DMS79 treated with DMSO at 0.1 percent for 48 hours (cell line): ENCODE results near the gene DISC1.

Experiments
- DNase-seq: peaks from one replicate; lab custom pipeline; 2025; lab: John Stamatoyannopoulos, UW

Gene DISC1

DNA sequence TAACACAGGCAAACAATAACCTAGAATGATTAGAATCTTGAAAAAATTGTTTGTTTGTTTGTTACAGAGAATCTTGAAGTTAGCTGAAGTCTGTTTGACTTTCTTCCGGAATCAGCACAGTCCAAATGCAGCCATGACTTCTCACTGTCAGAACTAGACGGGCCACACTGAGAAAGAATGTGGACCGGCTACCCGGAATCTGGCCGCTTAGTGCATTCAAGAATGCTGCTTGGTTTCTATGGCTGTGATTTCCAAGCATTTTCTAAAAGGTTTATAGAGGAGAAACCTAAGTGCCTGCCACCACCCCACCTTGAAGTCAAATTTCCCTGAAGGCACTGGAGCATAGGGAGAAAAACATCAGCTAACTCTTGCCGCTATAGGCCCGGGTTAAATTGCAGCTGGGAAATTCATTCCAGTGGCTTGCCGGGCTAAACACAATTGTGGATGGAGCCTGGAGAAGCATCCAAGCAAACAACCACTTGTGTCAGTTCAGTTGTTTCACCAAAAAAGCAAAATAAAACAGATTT is 231.1 kb downstream of the DISC1 start:
- DNase-seq: no peak

DNA sequence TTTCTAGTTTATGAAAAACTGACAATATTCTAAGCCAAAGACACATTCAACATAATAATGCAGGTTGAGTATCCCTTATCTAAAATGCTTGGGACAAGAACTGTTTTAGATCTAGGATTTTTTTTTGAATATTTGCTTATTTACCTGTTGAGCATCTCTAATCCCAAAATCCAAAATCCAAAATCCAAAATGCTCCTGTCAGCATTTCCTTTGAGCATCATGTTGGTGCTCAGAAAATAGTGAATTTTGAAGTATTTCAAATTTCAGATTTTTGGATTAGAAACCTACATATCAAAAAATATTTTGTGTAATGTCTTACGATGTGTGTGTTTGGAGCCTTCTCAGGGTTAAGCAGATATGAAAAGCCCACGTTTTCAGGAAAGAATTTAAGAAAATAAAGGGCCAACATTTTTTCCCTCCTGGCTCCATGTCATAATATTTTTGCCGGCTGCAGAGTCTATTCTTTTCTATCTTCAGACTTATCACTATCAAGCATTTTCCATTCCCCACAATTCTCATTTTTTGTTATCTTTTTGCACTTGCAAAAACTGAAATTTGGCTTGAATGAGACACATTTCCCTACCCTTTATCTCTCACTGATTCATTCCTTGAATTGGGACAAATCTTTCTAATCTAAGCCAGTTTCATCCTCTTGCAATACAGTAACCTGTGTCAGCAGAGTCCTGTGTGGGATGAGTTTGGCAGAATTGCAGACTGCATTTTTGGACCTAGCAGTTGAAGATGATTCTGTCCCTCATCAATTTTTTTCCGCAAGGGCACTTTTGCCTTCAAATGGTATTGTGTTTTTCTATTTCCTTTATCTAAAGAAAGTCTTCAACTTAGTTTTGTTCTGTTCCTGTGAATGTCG is 233.9 kb downstream of the DISC1 start:
- no peak for DNase-seq

DNA sequence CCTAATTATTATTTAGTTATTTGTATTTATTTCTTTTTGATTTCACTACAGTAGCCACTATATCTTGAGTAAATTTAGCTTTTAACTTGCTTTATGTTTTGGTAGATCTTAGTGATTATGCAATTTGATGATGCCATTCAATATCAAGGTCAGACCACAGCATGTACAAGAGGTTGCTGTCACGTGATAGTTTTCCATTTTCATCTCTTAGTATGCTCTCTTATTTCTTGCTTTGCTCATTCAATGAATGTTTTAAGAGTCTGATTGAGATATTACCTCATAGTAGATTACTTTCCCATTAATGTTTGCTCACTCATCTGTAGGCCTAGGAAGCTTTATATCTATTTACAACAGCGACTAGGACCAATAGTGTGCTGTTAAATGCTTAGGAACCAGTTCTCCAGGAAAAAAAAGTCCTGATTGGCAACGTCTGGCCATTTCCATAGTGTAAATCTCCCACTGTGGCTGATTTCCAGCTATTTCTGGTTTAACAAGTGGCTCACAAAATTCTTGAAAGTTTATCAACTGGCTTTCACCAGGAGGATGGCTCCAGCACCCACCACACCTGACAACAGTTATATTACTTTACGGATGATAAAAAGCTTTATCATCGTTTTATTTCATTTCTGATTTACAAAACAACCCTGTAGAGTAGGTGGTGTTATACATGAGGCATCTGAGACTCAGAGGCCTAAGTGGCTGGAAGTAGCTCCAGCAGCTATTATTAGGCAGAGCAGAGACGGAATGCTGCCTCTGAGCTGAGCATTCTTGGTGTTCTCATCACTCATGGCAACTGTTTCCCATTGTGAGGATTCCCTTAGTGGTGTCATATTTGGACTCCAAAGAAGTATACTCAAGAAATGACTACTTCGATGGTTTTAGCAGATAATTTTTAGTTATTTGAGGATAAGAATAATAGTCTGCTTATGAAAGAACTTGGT is 235.2 kb downstream of the DISC1 start:
- DNase-seq: no peak

DNA sequence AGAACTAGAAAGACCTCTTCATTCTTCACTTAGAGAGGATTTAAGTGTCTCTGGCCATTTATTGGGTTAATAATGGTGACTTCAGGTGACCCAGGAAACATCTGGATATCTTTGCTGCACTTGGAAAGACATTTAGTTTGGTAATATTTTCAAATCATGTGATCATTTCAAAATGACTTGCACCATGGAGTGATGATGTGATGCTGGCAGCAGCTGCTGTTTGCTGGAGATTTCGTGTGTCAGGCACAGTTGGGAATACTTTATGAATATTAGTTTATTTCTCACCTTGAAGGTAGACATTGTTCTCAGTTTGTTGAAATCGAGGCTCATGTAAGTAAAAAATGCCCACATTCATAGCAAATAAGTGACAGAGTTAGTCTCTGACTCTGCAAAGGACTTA is 236.0 kb downstream of the DISC1 start:
- DNase-seq: no peak

DNA sequence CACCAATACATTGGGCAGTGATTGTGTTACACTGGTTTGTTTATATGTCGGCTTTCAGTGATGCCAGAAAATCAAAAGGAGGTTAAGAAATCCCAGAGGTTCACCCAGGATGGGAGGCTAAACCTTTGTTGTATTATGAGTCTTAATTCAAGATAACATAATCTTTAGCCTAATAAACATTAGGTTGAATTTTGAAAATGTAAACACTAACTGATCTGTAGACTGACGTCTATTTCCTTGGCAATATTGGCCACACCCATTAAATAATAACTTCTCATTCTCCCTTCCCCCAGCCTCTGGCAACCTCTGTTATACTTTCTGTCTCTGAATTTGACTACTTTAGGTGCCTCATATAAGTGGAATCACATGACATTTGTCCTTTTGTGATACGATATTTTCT is 238.7 kb downstream of the DISC1 start:
- DNase-seq: no peak

DNA sequence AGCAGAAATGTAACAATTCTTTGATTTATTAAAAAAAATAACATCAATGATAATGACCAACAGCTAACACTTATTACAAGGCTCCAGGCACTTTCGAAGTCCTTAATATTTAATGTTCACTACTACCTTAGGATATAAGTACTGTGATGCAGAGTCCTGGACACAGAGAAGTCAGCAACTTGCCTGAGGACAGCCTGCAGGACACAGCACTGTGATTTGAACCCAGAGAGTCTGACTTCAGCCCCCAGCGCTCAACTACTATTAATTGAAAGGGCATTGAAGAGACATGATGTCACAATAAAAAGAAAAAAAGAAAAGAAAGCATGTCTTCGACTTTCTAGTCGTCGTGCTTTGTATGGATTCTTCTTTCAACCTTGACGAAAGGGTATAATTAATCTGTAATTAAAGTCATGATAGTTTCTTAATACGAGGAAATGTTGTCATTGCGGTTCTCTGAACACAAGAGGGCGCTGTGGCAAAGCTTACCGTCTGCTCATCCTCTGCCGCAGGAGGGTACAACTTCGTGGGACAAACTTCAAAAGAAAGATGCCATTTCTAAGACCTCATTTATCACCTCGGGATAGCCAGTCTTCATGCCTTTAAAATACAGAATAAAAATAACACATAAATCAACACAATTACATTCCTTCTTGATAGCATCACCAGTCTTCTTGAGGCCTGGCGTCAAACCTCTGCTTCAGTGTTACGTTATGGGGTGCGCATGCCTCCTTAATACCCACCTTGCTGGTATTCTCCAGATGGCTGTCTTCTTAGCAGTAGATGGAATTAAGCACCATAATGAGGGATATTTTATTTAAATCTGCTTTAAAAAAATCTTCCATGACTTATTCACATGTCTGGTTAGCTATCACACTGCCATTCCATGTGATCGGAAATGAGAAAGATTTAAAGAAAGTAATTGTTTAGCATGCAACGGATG is 240.1 kb downstream of the DISC1 start:
- DNase-seq: peak; percentile 81

DNA sequence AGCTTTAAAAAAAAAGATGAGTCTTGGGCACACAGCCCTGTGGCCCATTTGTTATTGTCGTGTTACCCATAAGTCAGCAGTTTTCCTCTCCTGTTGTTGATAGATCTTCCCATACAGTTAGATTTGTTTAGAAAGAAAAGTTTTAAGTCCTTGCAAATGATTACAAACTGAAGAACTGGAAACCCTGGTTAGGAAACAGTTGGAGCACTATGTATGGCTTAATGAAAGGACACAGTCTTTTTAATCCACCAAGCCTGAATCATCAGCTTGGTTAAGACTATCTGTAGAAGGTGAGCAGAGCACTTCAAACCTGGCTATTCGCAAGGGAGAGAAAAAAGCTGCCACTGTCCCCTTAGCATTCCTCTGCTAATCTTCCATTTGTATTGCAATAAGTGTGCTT is 241.0 kb downstream of the DISC1 start:
- no peak for DNase-seq

DNA sequence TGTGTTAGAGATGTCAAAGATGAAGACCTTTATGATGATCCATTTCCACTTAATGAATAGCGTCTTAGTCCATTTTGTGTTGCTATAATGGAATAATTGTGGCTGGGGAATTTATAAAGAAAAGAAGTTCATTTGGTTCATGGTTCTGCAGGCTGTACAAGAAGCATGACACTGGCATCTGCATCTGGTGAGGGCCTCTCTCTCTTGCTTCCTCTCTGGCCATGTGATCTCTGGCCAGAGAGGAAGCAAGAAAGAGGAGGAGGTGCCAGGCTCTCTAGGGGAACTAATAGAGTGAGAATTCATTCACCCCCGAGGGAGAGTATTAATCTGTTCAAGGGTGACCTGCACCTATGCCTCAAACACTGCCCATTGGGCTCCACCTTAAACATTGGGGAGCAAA is 242.8 kb downstream of the DISC1 start:
- DNase-seq: no peak

DNA sequence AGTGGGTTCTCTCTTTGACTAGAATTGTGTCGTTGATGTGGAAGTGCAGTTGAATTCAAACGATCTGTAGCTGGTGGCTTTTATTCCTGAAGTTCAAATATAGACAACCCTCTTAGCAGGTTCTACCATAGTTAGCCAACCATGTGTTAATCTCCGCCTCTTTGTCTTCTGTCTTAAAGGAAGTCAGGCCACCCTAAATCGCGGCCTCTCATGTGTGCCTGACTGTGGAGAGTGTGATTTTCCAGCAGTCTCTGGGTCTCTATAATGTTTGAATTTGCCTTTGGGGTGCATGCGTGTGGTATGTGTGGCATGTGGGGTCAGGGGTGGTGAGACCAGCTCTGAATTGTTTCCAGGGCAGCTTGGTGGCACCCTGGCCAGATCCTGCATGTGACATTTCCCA is 244.9 kb downstream of the DISC1 start:
- DNase-seq: no peak

DNA sequence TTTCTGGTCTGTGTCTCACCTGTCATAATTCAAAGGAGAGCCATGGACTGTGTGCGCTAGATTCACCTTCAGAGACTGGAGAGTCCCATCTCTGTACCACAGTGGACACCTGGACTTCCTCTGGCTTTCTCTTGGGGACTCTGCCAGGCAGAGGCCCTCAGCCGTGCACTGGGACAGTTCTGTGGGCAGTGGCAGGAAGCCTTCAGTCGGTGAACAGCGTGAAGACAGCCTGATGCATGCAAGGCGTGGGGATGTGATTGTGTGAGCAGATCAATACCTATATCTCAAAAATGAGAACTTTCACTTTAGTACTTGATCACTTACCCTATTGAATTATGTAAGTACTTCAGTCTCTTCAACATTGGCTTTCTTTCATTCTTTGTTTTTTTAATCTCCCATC is 245.3 kb downstream of the DISC1 start:
- no peak for DNase-seq

DNA sequence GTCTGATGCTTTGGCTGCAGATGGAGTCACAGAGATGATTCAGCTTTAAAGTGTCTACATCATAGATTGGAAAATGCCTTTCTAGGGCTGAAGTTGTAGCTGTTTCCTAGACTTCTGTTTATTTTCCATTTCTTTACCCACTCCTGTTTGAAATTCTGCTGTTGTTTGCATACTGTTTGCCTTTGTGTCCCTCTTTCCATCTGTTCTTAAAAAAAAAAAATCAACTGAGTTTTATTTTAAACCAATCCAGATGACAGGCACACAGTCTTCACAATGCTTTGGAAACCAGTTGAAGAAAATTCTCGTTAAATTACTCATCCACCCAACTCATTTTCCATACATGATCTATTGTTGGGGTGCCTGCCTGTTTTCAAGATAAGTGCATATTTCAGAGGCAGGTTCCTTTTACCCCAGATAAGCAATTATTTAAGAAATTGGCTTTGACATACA is 245.9 kb downstream of the DISC1 start:
- DNase-seq: no peak

DNA sequence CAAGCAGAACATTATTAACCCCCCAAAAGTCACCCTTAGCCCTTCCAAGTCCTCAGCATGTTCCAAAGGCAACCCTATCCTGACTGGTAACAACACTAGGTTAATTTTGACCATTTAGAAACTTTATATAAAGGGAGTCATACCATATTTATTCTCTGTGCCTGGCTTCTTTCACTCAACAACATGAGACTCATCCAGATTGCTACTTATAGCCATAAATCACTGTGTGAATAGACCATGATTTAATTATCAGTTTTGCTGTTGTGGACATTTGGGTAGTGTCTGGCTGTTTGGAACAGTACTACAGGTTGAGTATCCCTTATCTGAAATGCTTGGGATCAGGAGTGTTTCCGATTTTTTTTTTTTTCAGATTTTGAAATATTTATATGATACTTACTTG is 252.1 kb downstream of the DISC1 start:
- DNase-seq: no peak

DNA sequence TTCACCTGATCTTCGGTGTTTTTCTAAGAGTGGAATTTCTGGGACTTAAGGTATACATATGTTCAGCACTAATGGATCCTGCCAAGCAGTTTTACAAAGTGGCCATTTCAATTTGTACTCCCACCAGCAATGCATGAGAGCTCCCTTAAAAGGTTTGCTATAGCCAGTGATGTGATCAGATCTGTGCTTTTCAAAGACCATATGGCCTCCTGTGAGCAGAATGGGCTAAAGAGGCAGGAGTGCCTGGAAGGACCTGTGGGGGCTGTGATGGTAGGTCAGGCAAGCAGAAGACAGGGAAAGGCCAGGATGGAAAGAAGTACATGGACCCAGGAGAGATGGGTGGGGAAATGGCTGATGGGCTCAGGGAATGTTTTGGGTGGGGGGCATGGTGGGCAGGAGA is 252.7 kb downstream of the DISC1 start:
- DNase-seq: no peak

DNA sequence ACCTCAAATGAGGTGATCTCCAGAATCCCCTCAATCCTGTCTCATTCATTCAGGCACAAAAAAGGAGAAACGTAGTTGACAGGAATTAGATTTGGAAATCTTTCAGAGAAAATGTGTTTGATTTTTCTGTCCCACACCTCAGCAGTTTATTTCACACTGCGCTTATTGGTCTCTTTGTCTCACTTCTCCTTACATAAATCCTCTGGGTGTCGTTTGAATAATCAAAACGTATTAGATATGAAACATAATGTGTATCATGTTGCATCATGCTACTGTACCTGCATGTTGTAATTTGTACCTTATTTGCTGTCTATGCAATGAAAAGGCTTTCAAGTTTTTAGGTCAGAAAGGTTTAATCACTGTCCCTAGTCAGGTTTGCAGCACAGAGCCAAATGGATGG is 255.7 kb downstream of the DISC1 start:
- DNase-seq: no peak

DNA sequence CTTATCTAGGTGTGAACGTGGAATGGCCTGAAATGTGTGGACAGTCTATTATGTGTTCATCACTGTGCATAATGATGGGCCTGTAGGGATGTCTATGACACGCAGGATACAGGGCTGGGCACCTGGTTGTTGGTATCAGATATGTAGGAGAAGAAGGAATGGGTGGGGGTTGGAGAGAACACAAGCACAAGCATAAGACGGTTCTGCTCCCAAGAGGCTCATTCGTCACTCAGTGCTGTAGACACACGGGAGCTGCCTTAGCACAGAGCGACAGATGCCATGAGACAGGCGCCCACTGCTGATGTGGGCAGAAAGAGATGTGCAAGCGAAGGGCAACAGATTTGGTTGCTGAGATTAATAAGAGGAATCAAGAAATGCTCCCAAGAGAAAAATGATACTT is 256.2 kb downstream of the DISC1 start:
- no peak for DNase-seq

DNA sequence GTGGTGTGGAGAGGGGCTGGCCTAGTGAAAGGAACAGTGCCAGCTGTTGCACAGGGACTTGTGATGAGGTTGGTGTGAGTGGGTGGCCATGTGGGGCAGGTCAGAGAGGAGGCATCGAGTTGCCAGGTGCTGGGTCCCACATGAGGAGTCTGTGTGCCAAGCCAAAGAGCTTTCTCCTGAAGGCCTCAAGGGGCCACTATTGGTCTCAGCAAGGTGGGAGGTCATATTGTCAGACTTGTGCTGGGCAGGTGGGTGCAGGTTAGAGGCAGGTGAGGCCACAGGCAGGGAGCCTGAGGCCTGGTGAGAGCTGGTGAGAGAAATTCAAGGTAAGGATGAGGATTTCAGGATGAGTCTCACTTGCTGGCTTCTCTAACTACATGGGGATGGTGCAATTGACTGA is 256.8 kb downstream of the DISC1 start:
- no peak for DNase-seq

DNA sequence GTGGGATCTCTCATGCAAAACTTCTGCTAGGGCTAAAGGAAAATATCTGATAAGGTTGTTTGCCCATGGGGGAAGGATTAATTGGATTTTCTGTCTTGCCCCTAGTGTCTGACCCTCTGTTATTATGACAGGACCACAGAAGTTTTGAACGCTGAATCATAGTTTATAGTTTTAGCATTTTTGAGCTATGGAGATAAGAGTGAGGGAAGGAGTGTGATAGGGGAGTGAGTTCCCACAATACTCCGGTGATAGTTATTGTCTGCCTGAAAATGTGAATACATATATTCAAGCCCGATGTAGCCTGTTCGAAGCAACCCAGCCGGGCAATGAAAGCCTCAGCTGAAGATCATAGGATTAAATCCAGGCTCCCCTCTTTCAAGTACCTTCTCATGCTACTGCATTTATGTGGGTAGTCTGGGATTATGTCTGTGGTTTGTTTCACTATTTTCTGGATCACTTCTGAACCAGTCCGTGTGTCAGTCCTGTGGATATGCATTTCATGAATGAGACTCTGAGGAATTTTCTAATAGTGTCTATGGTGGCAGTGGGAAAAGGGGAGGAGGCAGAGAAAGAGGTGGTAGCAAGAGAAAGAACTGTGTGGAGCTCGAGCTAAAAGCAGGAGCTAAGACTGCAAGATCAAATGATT is 258.7 kb downstream of the DISC1 start:
- DNase-seq: no peak

DNA sequence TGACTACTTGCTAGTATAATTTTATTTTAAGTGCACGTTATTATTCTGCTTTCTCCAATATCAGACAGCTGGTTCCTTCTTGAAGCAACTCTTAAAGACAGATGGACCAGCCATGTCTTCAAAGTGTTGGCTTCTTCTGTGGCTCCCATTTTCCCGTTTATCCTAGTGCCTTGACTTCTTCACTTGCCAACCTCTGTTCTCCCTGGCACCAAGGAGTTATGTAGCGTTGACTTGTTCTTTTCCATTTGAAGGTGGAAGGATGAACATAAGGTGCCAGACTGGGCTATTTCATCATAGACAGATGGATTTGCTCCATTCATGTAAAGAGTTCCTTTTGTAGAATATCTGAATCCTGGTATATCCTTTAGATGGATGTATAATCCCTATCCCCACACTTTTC is 260.6 kb downstream of the DISC1 start:
- no peak for DNase-seq

DNA sequence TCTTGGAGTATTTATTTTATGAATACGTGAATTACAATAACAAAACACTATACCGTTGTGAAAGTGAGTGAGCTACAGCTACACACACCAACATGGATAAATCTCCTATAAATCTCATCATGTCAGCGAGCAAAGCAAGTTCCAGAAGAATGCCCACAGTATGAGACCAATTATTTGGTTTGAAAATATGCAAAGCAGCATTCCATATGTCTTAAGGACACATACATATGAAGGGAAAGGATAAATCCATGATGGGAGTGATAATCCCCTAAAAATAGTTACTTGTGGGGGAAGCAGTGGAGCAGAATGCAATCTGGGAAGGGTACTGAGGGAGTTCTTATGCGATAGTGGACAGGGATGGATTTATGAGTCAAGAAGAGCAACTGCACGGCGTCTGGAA is 261.3 kb downstream of the DISC1 start:
- DNase-seq: no peak

DNA sequence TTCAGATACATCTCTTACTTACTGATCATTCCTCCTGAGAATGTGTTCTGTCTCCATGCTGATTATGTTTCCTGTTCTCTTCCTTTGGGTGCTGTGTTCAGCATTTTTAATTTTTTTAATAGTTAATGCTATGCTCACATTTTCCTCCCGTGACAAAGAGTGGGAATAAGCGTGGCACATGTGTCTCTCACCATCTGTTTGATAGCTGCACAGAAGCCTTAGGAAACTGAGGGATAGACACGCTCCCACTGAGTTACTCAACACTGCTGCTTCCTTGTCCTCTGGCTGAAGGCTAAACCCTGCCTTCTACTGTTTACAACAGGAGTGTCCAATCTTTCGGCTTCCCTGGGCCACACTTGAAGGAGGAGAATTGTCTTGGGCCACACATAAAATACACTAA is 264.2 kb downstream of the DISC1 start:
- DNase-seq: no peak

DNA sequence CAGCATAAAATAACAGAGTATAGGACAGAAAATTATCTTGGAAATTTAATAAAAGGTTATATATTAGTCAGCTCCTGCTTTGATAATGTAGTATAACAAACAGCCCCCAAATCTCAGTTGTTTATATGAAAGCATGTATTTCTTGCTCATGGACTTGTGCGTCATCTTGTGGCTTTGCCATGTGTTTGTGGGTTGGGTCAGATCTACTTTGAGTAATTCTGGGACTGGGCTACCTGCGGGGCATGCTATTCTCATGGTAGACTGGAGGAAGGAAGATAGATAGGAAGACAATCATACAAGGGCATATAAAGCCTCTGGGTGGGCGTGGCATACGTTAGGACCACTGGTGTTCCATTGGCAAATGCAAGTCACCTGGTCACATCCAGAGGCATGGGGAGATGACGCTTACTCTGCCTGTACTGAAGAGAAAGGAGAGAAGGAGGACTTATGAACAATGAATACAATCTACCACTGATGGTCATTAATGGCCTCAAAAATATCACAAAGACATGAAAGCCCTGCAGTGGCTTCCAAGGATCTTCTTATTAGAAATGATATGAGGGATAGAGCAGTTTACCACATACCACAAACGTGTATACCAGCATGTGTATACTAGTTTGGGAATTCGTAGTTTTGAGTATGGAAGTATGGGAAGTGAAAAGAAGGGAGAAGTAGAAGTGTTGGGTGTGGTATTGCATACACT is 267.0 kb downstream of the DISC1 start:
- DNase-seq: no peak
